Uterus (tissue), 4 donors: ENCODE measurements around the gene CHKA. TPM values are rescaled to one million over a fixed set of nuclear protein-coding genes. Genes with fewer than 3 reads are reported as not detected.

Source experiments
- DNase-seq, 2 donors: peaks; one replicate each; pipeline ENCODE4 v3.0.0-alpha.2; 2019 to 2020
- H3K27ac ChIP-seq, 2 donors: fragments of 200-600 bp; sonication (generic); 1 replicate in 1 of 2; 2 replicates in 1 of 2; pipeline ENCODE4 v1.5.1; 2016 to 2018
- H3K27me3 ChIP-seq, 2 donors: fragments of 200-600 bp; sonication (generic); one replicate each; pipeline ENCODE4 v1.5.1; 2018 to 2019; ENCODE audit warnings: control low read depth in 1 of 2
- H3K36me3 ChIP-seq, 2 donors: fragments of 200-600 bp; sonication (generic); one replicate each; pipeline ENCODE4 v1.5.1; 2019; ENCODE audit warnings: control low read depth in 1 of 2
- H3K4me1 ChIP-seq, 2 donors: fragments of 200-600 bp; sonication (generic); one replicate each; pipeline ENCODE4 v1.5.1; 2018 to 2019; ENCODE audit warnings: control low read depth in 1 of 2
- H3K4me3 ChIP-seq, 2 donors: fragments of 200-600 bp; sonication (generic); 1 replicate in 1 of 2; 2 replicates in 1 of 2; pipeline ENCODE4 v1.5.1; 2018 to 2019; ENCODE audit warnings: mild to moderate bottlenecking in 1 of 2
- H3K9me3 ChIP-seq, 2 donors: fragments of 200-600 bp; sonication (generic); one replicate each; pipeline ENCODE4 v1.5.1; 2019; ENCODE audit warnings: control low read depth in 1 of 2
- POLR2A ChIP-seq, 2 donors: fragments of 450-650 bp; IDR thresholded peaks; one replicate each; pipeline ENCODE4 v1.6.1; 2016; ENCODE audit warnings: antibody characterized with exemption in 2 of 2, mild to moderate bottlenecking in 1 of 2, moderate library complexity in 1 of 2
- intact Hi-C: fragments of 100-400 bp; cut with DNase I; formaldehyde crosslinking; loops from one replicate; pipeline ENCODE4 v1.15.1; 2023; ENCODE audit warnings: low total_unique reads
- total RNA-seq, 4 donors: library from RNA; depleted of rRNA in 3 of 4; stranded (reverse); fragments of >200 nt in 3 of 4; gene quantifications; one replicate each; pipeline versions ENCODE4 v1.1.0 to v1.2.4, GENCODE V29; 2014 to 2023
- TF ChIP-seq, protein P1 (sequence below), 4 experiments: fragments of 200-600 bp in 2 of 4; fragments of 450-650 bp in 2 of 4; sonication (generic) in 2 of 4; IDR thresholded peaks; one replicate each; pipeline ENCODE4 v1.5.1; 2016 to 2019; ENCODE audit warnings: antibody characterized with exemption in 4 of 4, mild to moderate bottlenecking in 2 of 4, moderate library complexity in 1 of 4
- donor health status: DM: yes; HTN: yes; CAD: no.

The CHKA gene
- total RNA-seq, 4 donors from 2014 or later, result 21.8 to 57.1 (median 30.3) TPM

DNA sequence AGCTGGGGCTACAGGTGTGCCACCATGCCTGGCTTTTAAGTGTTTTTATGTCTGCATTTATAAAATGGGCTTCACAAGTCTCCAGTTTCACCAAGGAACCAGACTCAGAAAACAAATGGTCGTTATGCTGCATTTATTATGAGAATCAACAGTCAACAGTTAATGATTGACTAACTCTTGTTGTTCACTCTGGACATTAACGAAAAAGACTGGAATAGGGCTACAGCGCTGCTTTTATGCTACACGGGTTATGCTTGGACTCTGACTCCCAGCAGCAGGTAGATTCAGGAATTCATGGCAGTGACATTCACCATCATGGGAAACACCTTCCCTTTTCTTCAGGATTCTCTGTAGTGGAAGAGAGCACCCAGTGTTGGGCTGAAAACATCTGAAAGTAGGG lies 44.4 kb upstream of the CHKA start:
- no peak for TF ChIP-seq POLR2A (IDR thresholded peaks at IDR 0.05)
- TF ChIP-seq, protein P1, sequence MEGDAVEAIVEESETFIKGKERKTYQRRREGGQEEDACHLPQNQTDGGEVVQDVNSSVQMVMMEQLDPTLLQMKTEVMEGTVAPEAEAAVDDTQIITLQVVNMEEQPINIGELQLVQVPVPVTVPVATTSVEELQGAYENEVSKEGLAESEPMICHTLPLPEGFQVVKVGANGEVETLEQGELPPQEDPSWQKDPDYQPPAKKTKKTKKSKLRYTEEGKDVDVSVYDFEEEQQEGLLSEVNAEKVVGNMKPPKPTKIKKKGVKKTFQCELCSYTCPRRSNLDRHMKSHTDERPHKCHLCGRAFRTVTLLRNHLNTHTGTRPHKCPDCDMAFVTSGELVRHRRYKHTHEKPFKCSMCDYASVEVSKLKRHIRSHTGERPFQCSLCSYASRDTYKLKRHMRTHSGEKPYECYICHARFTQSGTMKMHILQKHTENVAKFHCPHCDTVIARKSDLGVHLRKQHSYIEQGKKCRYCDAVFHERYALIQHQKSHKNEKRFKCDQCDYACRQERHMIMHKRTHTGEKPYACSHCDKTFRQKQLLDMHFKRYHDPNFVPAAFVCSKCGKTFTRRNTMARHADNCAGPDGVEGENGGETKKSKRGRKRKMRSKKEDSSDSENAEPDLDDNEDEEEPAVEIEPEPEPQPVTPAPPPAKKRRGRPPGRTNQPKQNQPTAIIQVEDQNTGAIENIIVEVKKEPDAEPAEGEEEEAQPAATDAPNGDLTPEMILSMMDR (IDR thresholded peaks at IDR 0.05), result no peak
- no peak for DNase-seq
- Histone ChIP-seq H3K4me1 (no peaks in the 10 kb centered on the region), H3K9me3 (no peaks in the 10 kb centered on the region), H3K4me3 (no peak overlapping the region), H3K36me3 (no peaks in the 10 kb centered on the region), H3K27me3 (no peaks in the 10 kb centered on the region), H3K27ac (no peak overlapping the region)
- intact Hi-C loops, result no loop called here

- no peak overlapping the region for H3K27ac ChIP-seq
- no peaks in the 10 kb centered on the region for H3K9me3 ChIP-seq
- no peak for TF ChIP-seq POLR2A (IDR thresholded peaks at IDR 0.05)
- TF ChIP-seq, protein P1 (IDR thresholded peaks at IDR 0.05), result no peak
- H3K27me3 ChIP-seq, result no peaks in the 10 kb centered on the region
- no peak for DNase-seq
- H3K36me3 ChIP-seq, result no peaks in the 10 kb centered on the region
- intact Hi-C loops, result no loop called here
- H3K4me1 ChIP-seq, result no peaks in the 10 kb centered on the region
- H3K4me3 ChIP-seq, result no peak overlapping the region
Observed at GRCh38 chr11:68164437-68164836, 43.2 kb upstream of the CHKA start.

DNA sequence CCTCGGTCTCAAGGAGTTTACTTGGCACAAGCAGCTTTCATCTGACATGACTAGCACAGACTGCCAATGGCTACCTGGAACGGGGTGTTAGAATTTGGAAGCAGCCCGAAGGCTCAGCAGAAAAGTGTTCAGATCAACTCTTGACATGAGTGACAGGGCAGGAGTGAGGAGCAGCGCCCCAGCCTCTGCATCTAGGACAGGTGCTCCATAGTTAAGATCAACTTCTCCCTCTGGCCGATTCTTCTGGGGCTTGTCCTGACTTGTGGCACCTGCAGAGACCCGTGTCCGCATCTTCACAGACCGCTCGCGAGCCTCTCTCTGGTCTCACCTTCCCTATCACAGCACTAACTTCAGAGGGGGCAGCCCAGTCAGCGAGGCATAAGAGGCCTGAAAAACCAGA lies 42.5 kb upstream of the CHKA start:
- intact Hi-C loops, result no loop called here
- DNase-seq, result no peak
- no peaks in the 10 kb centered on the region for H3K36me3 ChIP-seq
- H3K4me1 ChIP-seq, result no peaks in the 10 kb centered on the region
- H3K27ac ChIP-seq, result no peak overlapping the region
- TF ChIP-seq, protein P1 (IDR thresholded peaks at IDR 0.05), result no peak
- TF ChIP-seq POLR2A (IDR thresholded peaks at IDR 0.05), result no peak
- H3K9me3 ChIP-seq, result no peaks in the 10 kb centered on the region
- H3K27me3 ChIP-seq, result no peaks in the 10 kb centered on the region
- no peak overlapping the region for H3K4me3 ChIP-seq

DNA sequence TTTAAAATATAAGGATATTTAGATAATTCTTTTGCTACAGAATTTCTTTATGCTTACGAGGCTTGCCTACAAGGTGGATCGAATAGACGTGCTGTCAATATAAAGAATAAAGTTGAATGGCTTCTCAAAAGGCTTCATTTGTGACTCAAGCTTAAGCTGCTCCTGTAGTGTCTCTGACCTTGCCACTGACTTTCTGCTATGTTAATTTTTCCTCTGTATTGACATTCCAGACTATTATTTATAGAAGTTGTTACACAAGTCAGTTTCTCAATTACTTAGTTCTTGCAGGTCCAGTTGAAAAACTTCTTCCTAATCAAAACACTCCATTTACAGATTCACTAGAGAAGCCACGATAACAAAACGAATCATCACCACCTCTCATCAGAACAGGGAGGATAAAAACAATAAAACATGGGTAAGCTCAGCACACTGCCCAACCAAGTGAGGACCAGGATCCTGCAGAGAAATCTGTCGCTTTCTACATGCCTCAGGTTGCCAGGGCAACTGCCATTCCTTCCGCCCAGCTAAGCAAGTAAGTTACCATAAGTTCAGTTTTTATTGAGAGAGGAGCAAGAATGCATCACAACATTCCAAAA lies 39.0 kb upstream of the CHKA start:
- no peaks in the 10 kb centered on the region for H3K4me1 ChIP-seq
- no peak overlapping the region for H3K27ac ChIP-seq
- H3K4me3 ChIP-seq, result no peak overlapping the region
- TF ChIP-seq, protein P1 (IDR thresholded peaks at IDR 0.05), result no peak
- no peak for TF ChIP-seq POLR2A (IDR thresholded peaks at IDR 0.05)
- no peaks in the 10 kb centered on the region for H3K9me3 ChIP-seq
- intact Hi-C loops, result no loop called here
- no peaks in the 10 kb centered on the region for H3K27me3 ChIP-seq
- no peak for DNase-seq
- H3K36me3 ChIP-seq, result no peaks in the 10 kb centered on the region

GRCh38 chr11:68159665-68160064 lies 38.5 kb upstream of the CHKA start:
- TF ChIP-seq, protein P1 (IDR thresholded peaks at IDR 0.05), result no peak
- no peak for TF ChIP-seq POLR2A (IDR thresholded peaks at IDR 0.05)
- no peaks in the 10 kb centered on the region for H3K27me3 ChIP-seq
- no peaks in the 10 kb centered on the region for H3K9me3 ChIP-seq
- no peaks in the 10 kb centered on the region for H3K36me3 ChIP-seq
- no peak for DNase-seq
- no peak overlapping the region for H3K27ac ChIP-seq
- no peaks in the 10 kb centered on the region for H3K4me1 ChIP-seq
- H3K4me3 ChIP-seq, result no peak overlapping the region
- intact Hi-C loops, result no loop called here
